NCI-H1105 treated with DMSO at 0.1 percent for 48 hours (cell line): Measurements from ENCODE around the gene TBC1D5.

Experiments used
- DNase-seq: peaks from one replicate; lab custom pipeline; 2025; lab: John Stamatoyannopoulos, UW

The TBC1D5 gene

GRCh38 chr3:17589888-17590287, 152.5 kb downstream of the TBC1D5 start:
- no peak for DNase-seq

GRCh38 chr3:17588422-17588821, 154.0 kb downstream of the TBC1D5 start:
- DNase-seq = no peak

GRCh38 chr3:17585394-17586325, 156.8 kb downstream of the TBC1D5 start:
- DNase-seq = no peak

GRCh38 chr3:17584066-17584465, 158.4 kb downstream of the TBC1D5 start:
- DNase-seq = no peak

GRCh38 chr3:17583530-17583929, 158.9 kb downstream of the TBC1D5 start:
- no peak for DNase-seq

- DNase-seq = no peak
Observed at GRCh38 chr3:17581421-17582080, 160.9 kb downstream of the TBC1D5 start.

- DNase-seq = no peak
Observed at GRCh38 chr3:17580901-17581300, 161.5 kb downstream of the TBC1D5 start.

- no peak for DNase-seq
Observed at GRCh38 chr3:17579289-17580031, 163.0 kb downstream of the TBC1D5 start.

GRCh38 chr3:17577796-17578520, 164.5 kb downstream of the TBC1D5 start:
- no peak for DNase-seq

GRCh38 chr3:17573396-17573795, 169.0 kb downstream of the TBC1D5 start:
- DNase-seq = no peak

GRCh38 chr3:17571686-17572085, 170.7 kb downstream of the TBC1D5 start:
- DNase-seq = no peak

GRCh38 chr3:17562845-17563244, 179.6 kb downstream of the TBC1D5 start:
- DNase-seq = no peak

- no peak for DNase-seq
Observed at GRCh38 chr3:17558565-17558964, 183.9 kb downstream of the TBC1D5 start.

GRCh38 chr3:17557749-17558463, 184.5 kb downstream of the TBC1D5 start:
- DNase-seq = no peak

- DNase-seq = no peak
Observed at GRCh38 chr3:17555525-17555924, 186.9 kb downstream of the TBC1D5 start.

GRCh38 chr3:17554078-17554477, 188.4 kb downstream of the TBC1D5 start:
- no peak for DNase-seq

GRCh38 chr3:17553080-17553479, 189.4 kb downstream of the TBC1D5 start:
- DNase-seq = no peak

- no peak for DNase-seq
Observed at GRCh38 chr3:17552351-17552750, 190.1 kb downstream of the TBC1D5 start.

GRCh38 chr3:17551895-17552294, 190.5 kb downstream of the TBC1D5 start:
- no peak for DNase-seq

- DNase-seq = no peak
Observed at GRCh38 chr3:17551333-17551732, 191.1 kb downstream of the TBC1D5 start.

- DNase-seq = no peak
Observed at GRCh38 chr3:17550624-17551023, 191.8 kb downstream of the TBC1D5 start.
